GM21786 (cell line): ENCODE measurements around the gene PTPN2.
"Not testable (repeated sequence)": the region's sequence is repeated elsewhere in the genome, so short reads cannot be mapped to it uniquely, and the experiment has no call there.

ENCODE experiments used
- ATAC-seq: cut with Tn5 transposase; IDR thresholded peaks from one replicate; pipeline ENCODE4 v1.9.1; 2021; ENCODE audit not compliant: unreplicated experiment

PTPN2 gene

GRCh38 chr18:12776821-12777471 is 107.1 kb downstream of the PTPN2 start:
- no peak for ATAC-seq

GRCh38 chr18:12776415-12776814 is 107.6 kb downstream of the PTPN2 start:
- not testable (repeated sequence) for ATAC-seq

DNA sequence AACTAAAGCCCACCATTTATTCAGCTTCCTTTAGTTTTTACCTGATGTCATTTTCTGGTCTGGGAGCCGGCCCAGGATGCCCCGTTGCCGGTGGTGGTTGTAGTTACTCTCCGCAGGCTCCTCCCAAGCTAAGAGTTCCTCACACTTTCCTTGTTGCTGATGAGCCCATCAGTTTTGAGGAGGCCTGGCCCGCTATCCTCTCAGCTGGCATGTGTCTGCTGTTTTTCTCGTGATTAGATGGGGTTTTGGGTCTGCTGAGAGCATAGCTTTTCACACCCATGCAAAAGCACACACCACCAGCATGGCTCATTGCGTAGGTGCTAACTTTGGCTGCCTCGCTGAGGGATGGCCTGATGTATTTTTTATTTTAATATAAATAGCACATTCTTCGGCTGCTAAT is 109.1 kb downstream of the PTPN2 start:
- ATAC-seq = no peak

GRCh38 chr18:12773369-12773768 is 110.7 kb downstream of the PTPN2 start:
- no peak for ATAC-seq

GRCh38 chr18:12772111-12772510 is 111.9 kb downstream of the PTPN2 start:
- ATAC-seq = no peak

DNA sequence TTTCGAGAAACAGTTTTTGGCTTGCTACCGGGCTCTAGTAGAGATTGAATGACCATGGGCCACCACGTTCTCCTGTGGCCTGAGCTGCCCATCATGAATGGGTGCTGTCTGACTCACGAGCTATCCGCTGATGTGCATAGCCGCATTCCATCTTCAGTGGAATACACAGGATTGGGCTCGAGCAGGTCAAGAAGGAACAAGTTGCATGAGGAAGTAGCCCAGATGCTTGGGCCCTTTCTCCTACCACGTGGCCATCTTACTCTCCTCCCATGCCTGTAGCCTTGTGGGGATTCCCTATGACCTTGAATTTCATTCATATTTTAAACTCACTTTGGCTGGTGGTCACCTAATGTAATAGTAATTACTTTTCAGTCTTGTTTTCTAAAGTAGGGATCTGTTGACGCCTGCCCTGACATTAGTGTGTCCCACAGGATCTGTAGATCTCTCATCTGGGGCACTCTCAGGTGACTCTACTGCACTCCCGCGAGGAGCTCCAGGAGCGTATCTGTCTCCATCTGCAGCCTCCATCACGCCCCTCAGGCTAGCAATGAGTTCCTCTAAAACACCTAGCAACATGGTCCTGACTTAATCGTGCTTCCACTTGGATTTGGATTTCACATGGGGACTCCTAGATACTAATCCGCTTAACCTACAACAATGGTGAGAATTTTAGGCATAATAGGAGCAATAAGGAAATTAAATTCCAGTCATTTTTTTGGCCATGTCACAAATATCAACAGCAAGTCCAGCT is 113.4 kb downstream of the PTPN2 start:
- ATAC-seq = no peak

- no peak for ATAC-seq
These were observed 114.2 kb downstream of the PTPN2 start for GRCh38 chr18:12769644-12770440.

- ATAC-seq = no peak
These were observed 114.9 kb downstream of the PTPN2 start for GRCh38 chr18:12769136-12769535.

- no peak for ATAC-seq
These were observed 115.4 kb downstream of the PTPN2 start for GRCh38 chr18:12768625-12769024.

DNA sequence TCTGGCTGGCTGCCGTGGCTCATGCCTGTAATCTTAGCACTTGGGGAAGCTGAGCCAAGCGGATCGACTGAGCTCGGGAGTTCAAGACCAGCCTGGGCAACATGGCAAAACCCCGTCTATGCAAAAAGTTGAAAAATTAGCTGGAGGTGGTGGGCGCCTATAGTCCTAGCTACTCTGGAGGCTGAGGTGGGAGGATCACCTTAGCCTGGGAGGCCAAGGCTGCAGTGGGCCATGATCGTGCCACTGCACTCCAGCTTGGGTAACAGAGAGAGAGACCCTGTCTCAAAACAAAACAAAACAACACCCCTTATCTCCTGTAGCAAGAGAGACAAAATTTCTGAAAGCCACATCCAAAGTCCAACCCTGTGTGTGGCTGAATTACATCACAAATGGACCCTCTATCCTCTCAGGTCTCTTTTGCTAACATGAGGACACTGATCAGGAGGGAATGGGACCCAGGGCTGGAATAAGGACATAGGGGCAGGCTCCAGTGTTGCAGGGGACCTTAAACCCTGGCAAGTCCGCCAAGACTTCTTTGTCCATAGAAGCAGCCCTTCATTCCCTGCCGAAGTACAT is 116.4 kb downstream of the PTPN2 start:
- ATAC-seq = no peak

GRCh38 chr18:12766986-12767433 is 117.0 kb downstream of the PTPN2 start:
- no peak for ATAC-seq

GRCh38 chr18:12765586-12765985 is 118.5 kb downstream of the PTPN2 start:
- ATAC-seq = no peak

DNA sequence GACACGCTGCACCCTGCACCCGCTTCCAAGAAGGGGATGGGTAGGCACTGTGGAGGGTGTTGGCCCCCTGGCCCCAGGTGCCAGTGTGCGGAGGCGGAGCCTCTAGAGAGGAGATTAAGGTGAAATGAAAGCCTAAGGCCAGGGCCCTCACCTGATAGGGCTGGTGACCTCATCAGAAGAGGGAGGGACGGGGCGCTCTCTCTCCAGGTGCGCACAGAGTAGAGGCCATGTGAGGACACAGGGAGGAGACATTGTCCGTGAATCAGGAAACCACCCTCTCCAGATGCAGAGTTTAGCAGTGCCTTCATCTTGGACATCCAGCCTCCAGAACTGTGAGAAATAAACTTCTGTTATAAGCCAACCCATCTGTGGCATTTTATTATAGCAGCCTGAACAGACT is 118.9 kb downstream of the PTPN2 start:
- no peak for ATAC-seq

- ATAC-seq = not testable (repeated sequence)
These were observed 125.5 kb downstream of the PTPN2 start for GRCh38 chr18:12758566-12758965.

GRCh38 chr18:12756619-12757239 is 127.3 kb downstream of the PTPN2 start:
- not testable (repeated sequence) for ATAC-seq

DNA sequence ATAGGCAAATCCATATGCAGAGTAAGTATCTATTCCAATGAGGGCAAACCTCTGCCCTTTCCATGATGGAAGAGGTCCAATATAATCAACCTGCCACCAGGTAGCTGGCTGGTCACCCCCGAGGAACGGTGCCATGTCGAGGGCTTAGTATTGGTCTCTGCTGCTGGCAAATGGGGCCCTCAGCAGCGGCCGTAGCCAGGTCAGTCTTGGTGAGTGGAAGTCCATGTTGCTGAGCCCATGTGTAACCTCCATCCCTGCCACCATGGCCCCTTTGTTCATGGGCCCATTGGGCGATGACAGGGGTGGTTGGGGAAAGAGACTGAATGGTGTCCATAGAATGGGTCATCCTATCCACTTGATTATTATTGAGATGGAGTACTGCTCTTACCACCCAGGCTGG is 128.4 kb downstream of the PTPN2 start:
- not testable (repeated sequence) for ATAC-seq

- no peak for ATAC-seq
These were observed 129.5 kb downstream of the PTPN2 start for GRCh38 chr18:12754511-12754910.

- no peak for ATAC-seq
These were observed 132.1 kb downstream of the PTPN2 start for GRCh38 chr18:12751891-12752290.

DNA sequence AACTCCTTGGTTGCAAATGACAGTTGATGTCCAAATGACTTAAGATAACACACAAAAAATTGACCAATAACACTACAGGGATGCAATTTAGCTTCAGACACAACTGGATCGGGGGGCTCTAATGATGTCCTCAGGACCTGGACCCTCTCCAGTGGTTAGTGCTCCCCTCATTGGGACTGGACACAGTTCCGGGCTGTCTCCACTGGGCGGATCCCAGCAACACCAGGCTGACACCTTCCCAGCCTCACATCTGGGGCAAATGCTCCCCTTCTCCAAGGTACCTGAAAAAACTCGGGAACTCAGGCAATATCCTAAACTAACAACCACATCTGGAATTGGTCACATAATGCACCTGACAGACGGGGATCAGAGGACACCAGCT is 132.5 kb downstream of the PTPN2 start:
- ATAC-seq = no peak

DNA sequence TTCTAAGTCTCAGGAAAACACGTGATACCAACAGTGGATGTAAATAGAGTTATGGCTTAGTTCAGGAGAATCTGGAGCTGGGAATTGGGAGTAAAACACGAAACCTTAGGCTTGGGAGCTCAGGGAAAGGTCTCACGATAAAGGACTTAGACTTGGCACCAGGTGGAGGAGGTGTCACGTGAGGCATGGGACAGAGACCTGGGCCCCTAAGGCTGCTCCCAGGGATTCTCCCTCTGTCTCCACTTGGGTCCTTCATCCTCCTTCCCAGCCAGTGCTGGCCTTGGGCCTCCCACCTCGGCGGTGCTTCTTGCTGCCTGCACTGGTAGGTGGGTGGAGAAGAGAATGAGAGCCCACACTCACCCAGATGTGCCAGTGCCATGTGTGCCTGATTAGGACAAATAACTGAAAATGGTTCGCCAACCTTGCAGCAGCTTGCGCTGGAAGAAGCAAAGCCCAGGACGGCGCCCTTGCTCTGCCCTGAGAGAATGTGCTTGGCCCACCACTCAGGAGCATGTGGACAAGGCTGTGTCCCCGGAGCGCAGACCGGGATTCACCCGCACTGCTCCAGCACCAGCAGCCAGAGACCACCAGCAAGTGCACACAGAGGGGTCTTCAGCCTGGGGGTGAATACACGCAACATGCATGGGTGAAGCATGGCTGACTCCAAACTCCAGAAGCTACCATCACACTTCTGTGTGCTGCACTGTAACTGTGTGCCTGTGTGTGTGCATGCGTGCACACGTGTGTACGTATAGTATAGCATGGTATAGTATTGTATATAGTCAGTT is 133.1 kb downstream of the PTPN2 start:
- no peak for ATAC-seq
